Aorta (tissue), 5 donors: Measurements from ENCODE around the gene LIN28B. TPM values are rescaled to one million over a fixed set of nuclear protein-coding genes. Genes with fewer than 3 reads are reported as not detected.
"Not testable (repeated sequence)": the region's sequence is repeated elsewhere in the genome, so short reads cannot be mapped to it uniquely, and the experiment has no call there.

Experiments used
- ATAC-seq: fragments of 200-7000 bp; cut with Tn5 transposase; one replicate; pipeline ENCODE4 v1.9.1; 2022; ENCODE audit warnings: moderate library complexity; ENCODE audit not compliant: low FRiP score
- DNase-seq, 2 donors: peaks; one replicate each; pipeline ENCODE4 v3.0.0-alpha.2; 2020
- H3K27ac ChIP-seq, 2 donors: one replicate each; pipeline ENCODE4 v1.5.1; 2013; ENCODE audit warnings: low read length in 2 of 2, mild to moderate bottlenecking in 2 of 2, moderate library complexity in 2 of 2, control low read depth in 1 of 2, inconsistent platforms in 1 of 2, low read depth in 1 of 2
- H3K27me3 ChIP-seq, 2 donors: one replicate each; pipeline ENCODE4 v1.6.1; 2013; ENCODE audit warnings: control low read depth in 1 of 2, low read length in 1 of 2, mild to moderate bottlenecking in 1 of 2, moderate library complexity in 1 of 2; ENCODE audit not compliant: insufficient read depth in 2 of 2, control insufficient read depth in 1 of 2
- H3K36me3 ChIP-seq, 2 donors: one replicate each; pipeline ENCODE4 v1.6.1; 2013; ENCODE audit warnings: control low read depth in 1 of 2, low read length in 1 of 2, mild to moderate bottlenecking in 1 of 2; ENCODE audit not compliant: insufficient read depth in 2 of 2, control insufficient read depth in 1 of 2
- H3K4me1 ChIP-seq, 2 donors: one replicate each; pipeline ENCODE4 v1.6.1; 2013; ENCODE audit warnings: low read length in 2 of 2, control low read depth in 1 of 2, mild to moderate bottlenecking in 1 of 2, moderate library complexity in 1 of 2; ENCODE audit not compliant: insufficient read depth in 2 of 2, control insufficient read depth in 1 of 2
- H3K4me3 ChIP-seq, 2 donors: one replicate each; pipeline ENCODE4 v1.5.1; 2013; ENCODE audit warnings: low read length in 2 of 2, control low read depth in 1 of 2, mild to moderate bottlenecking in 1 of 2
- H3K9me3 ChIP-seq: one replicate; pipeline ENCODE4 v1.6.1; 2013; ENCODE audit warnings: mild to moderate bottlenecking, low read length; ENCODE audit not compliant: control insufficient read depth
- WGBS, 2 donors: extraction: QIAGEN DNeasy Blood & Tissue Kit; methylation state at CpG; one replicate each; pipeline ENCODE4 v1.1.7; 2013; 5-methylcytosine and 5-hydroxymethylcytosine counted together
- intact Hi-C, 2 donors: fragments of 100-400 bp; cut with DNase I; formaldehyde crosslinking; loops; one replicate each; pipeline versions ENCODE4 v1.14.2 to v1.15.0; 2022
- polyA plus RNA-seq, 2 donors: library from polyadenylated mRNA; stranded (reverse); fragments of 200-250 nt; gene quantifications; one replicate each; pipeline ENCODE4 v1.2.3, GENCODE V29; 2013
- total RNA-seq, 2 donors: library from RNA; stranded (reverse); fragmentation: NEBNext Ultra II Directional; extraction: Animal tissue kit (Norgen Biotek cat#: 25700); gene quantifications; one replicate each; pipeline ENCODE4 v1.2.1, GENCODE V29; 2021
- donor health status: healthy with polysubstance abuse.
- donor health status: Bipolar disorder and iron deficiency.
- donor health status: DM: no; HTN: no; CAD: no.
- donor health status: DM: no; HTN: no; CAD: no.
- donor health status: DM: yes; HTN: yes; CAD: no.

LIN28B gene
- total and polyA plus RNA-seq, 4 donors = not detected

GRCh38 chr6:105076418-105076817 lies 119.5 kb downstream of the LIN28B start:
- H3K27ac ChIP-seq, H3K36me3 ChIP-seq, H3K27me3 ChIP-seq, H3K9me3 ChIP-seq, ATAC-seq, intact Hi-C loops, H3K4me3 ChIP-seq, DNase-seq, H3K4me1 ChIP-seq: not testable (repeated sequence)
- WGBS, 2 donors = 44 to 57% methylated on average over 8 of the region's 8 CpGs

DNA sequence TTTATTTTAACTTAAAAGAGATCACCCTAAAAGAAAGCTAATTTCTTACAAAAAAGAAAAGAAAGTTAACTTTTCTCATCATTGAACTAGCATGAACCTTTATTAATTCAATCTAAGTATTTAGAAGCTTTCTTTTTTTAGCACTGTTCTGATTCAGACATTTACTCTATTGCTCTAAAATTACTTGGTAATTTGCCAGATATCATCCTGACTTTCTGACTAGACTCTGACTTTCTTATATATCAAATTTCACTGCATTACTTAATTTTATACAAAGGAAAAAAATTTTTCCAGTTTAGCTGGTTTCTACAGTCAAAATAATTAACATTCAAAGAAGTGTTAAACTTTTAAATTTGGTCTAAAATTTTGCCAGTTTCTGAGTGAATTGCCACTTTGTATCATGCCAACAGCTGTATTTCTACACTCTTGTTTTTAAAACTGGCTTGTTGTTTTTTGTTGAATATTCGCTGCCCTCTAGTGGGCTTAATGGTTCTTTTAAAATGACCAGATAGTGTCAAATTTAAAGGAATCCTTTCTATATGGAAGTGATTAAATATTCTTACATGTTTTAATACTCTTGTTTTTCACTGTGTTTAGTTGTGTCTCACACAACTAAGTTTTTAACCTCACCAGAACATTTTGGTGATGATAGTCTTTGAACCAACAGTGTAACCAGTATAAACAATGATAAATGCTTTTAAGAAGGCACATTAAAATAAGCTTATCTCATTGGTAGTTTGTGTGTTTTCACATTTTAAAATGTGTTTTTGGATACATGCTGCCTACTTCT lies 120.9 kb downstream of the LIN28B start:
- Histone ChIP-seq H3K4me1 (no peaks in the 10 kb centered on the region), H3K27me3 (no peaks in the 10 kb centered on the region), H3K4me3 (no peak overlapping the region), H3K36me3 (no peaks in the 10 kb centered on the region), H3K27ac (no peak overlapping the region), H3K9me3 (no peaks in the 10 kb centered on the region)
- no peak for ATAC-seq
- WGBS, 2 donors = 7 to 10% methylated on average over 1 of the region's 1 CpG
- DNase-seq = no peak
- intact Hi-C loops = no loop called here

DNA sequence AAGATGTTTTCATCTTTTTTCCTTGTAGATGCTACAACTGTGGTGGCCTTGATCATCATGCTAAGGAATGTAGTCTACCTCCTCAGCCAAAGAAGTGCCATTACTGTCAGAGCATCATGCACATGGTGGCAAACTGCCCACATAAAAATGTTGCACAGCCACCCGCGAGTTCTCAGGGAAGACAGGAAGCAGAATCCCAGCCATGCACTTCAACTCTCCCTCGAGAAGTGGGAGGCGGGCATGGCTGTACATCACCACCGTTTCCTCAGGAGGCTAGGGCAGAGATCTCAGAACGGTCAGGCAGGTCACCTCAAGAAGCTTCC lies 121.4 kb downstream of the LIN28B start:
- WGBS, 2 donors = 57 to 58% methylated on average over 6 of the region's 6 CpGs
- H3K36me3 ChIP-seq = no peaks in the 10 kb centered on the region
- H3K9me3 ChIP-seq = no peaks in the 10 kb centered on the region
- H3K27ac ChIP-seq = no peak overlapping the region
- H3K27me3 ChIP-seq = no peaks in the 10 kb centered on the region
- ATAC-seq (no peak), DNase-seq (no peak)
- H3K4me1 ChIP-seq = no peaks in the 10 kb centered on the region
- no peak overlapping the region for H3K4me3 ChIP-seq
- intact Hi-C loops = no loop called here

DNA sequence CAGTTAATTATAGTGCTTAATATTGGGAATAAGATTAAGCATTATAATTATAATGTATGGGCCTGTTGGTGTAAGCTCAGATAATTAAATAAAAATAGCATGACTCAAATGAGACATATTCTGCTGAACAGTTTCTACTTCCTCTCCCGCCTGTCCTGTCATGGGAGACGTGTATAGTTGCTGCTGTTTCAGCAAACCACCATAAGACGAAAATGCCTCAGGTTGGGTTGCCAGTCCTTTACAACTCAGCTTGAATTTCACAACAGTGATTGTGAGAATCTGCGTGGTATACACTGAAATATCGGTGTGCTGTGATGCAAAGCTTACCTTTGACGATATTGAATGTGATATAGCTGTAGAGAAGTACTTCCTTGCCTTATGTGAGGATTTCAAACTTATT lies 123.4 kb downstream of the LIN28B start:
- Histone ChIP-seq H3K4me1 (no peaks in the 10 kb centered on the region), H3K27me3 (no peaks in the 10 kb centered on the region), H3K4me3 (no peak overlapping the region), H3K9me3 (no peaks in the 10 kb centered on the region), H3K27ac (no peak overlapping the region), H3K36me3 (no peaks in the 10 kb centered on the region)
- WGBS, 2 donors = 85 to 88% methylated on average over 6 of the region's 6 CpGs
- ATAC-seq = no peak
- intact Hi-C loops = no loop called here
- DNase-seq = no peak

GRCh38 chr6:105081662-105082061 lies 124.8 kb downstream of the LIN28B start:
- H3K4me1 ChIP-seq, ATAC-seq, H3K4me3 ChIP-seq, intact Hi-C loops, H3K27me3 ChIP-seq, H3K27ac ChIP-seq, H3K36me3 ChIP-seq, H3K9me3 ChIP-seq, DNase-seq: not testable (repeated sequence)
- WGBS, 2 donors = 41 to 50% methylated on average over 3 of the region's 3 CpGs

DNA sequence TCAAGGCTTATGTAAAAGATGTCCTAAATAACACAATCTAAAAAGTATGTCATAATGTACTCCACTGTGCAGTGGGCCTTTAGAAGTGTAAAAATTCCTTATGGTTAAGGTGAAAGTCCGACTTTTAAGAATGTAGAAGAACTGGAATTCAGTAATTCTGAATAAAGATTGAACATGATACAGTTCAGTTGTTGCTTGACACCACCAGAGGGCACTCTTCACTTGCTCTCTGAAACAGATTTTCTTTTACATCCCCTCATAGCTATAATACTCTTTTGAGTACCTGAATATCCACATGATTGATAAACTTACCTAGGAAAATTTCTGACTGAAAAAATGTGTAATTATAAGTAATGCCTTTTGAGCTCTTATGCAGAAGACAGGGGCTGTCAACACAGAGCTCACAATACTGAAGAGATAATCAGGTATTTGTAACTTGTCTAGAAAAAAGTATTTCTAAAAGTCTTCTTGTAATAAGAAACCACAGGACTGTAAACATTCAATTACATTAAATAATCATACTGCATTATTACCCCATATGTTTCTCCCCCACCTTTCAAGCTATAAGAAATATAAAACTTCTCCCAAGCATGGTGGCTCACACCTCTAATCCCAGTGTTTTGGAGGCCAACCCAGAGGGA lies 130.8 kb downstream of the LIN28B start:
- ATAC-seq = no peak
- no peaks in the 10 kb centered on the region for H3K36me3 ChIP-seq
- no peak for DNase-seq
- intact Hi-C loops = loop anchor here (5.0 kb wide), 3 partner anchors 315 to 340 kb away; partner anchors contain the start of gene PREP (in 1 of the 2)
- H3K27ac ChIP-seq = no peak overlapping the region
- no peaks in the 10 kb centered on the region for H3K4me1 ChIP-seq
- WGBS, 2 donors = 2 to 4% methylated on average over 1 of the region's 1 CpG
- no peak overlapping the region for H3K4me3 ChIP-seq
- no peaks in the 10 kb centered on the region for H3K9me3 ChIP-seq
- H3K27me3 ChIP-seq = no peaks in the 10 kb centered on the region

DNA sequence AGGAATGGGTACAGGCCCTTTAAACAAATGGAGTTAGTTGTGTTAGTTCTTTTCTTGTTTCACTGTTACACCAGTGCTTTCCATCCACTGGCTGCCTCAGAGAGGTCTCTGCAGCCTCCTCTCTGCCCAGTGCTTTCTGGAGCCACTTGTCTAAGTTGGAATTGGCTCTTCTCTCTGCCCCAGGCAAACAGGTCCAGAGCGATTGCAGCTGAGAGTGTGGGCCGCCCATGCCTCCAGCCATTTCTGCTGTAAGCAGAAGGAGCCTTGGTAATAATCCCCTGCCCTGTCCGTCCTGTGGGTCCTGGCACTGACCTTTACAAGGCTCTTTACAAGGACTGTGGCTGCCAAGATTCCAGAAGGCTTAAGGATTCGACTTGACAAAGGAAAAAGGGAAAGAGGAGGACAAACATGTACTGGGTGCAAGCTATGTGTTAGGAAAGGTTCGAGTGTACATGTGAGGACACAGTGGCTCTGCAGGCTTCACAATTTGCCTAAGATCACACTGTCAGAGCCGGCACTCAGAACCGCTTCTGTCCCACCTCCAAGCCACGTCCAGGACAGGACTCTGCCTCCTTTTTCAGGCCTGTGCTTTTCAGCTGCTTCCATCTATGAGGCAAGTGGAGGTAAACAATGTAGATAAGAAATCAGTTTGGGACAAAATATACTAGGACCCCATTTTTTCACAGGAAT lies 134.4 kb downstream of the LIN28B start:
- no peaks in the 10 kb centered on the region for H3K4me1 ChIP-seq
- H3K36me3 ChIP-seq = peaks cover 0 to 3% of the 10 kb centered on the region in 2 donors
- no peaks in the 10 kb centered on the region for H3K9me3 ChIP-seq
- H3K27ac ChIP-seq = no peak overlapping the region
- WGBS, 2 donors = 29 to 30% methylated on average over 8 of the region's 8 CpGs
- ATAC-seq = peak; percentile 11
- H3K27me3 ChIP-seq = no peaks in the 10 kb centered on the region
- no peak overlapping the region for H3K4me3 ChIP-seq
- DNase-seq = no peak
- intact Hi-C loops = no loop called here

DNA sequence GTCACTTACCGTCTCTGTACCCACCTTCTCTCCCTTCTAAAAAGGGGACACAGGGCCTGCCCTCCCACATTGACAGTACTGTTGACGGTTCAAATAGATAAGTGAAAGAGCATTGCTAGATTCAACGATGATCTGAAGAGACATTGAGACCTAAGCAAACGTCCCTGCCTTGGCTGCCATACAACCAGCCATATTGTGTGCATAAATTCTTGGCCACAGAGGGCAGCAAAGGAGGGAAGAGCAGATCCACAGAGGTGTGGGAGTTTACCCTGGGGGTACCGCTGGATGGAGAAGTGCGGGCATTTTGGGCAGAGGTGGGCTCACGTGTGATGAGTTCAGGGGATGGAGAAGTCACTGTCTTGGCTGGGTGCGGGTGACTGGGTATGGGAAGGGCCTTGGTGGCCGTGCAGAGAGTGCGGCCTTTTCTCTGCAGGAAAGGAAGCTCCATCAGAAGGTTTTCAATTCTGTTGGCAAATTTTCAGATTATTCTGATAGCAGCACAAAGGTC lies 137.3 kb downstream of the LIN28B start:
- no peaks in the 10 kb centered on the region for H3K4me1 ChIP-seq
- DNase-seq (no peak), ATAC-seq (no peak)
- 91 to 95% methylated on average over 10 of the region's 10 CpGs for WGBS, 2 donors
- intact Hi-C loops = no loop called here
- no peak overlapping the region for H3K27ac ChIP-seq
- H3K9me3 ChIP-seq = no peaks in the 10 kb centered on the region
- H3K27me3 ChIP-seq = no peaks in the 10 kb centered on the region
- no peak overlapping the region for H3K4me3 ChIP-seq
- peaks cover 0 to 6% of the 10 kb centered on the region in 2 donors for H3K36me3 ChIP-seq
